Smooth muscle cell (in vitro differentiated cells): Measurements from ENCODE around the gene ABR. TPM values are rescaled to one million over a fixed set of nuclear protein-coding genes. Genes with fewer than 3 reads are reported as not detected.
A peak's percentile ranks its signal among the peaks of the same experiment; 100 is the strongest.

ENCODE experiments used
- DNase-seq: peaks from one replicate; lab custom pipeline; 2025; ENCODE audit not compliant: unreplicated experiment; lab: John Stamatoyannopoulos, UW
- H2AFZ ChIP-seq: fragments of 200-600 bp; sonication (generic); 2 replicates; pipeline ENCODE4 v1.6.0; 2016; ENCODE audit warnings: antibody characterized with exemption, low read depth, mild to moderate bottlenecking
- H3F3A ChIP-seq: fragments of 200-600 bp; sonication (generic); 2 replicates; pipeline ENCODE4 v1.6.0; 2017; ENCODE audit warnings: antibody characterized with exemption, low read depth
- H3K27ac ChIP-seq: fragments of 200-600 bp; sonication (generic); 2 replicates; pipeline ENCODE4 v1.5.1; 2016; ENCODE audit warnings: low read depth, mild to moderate bottlenecking
- H3K27me3 ChIP-seq: fragments of 200-600 bp; sonication (generic); 2 replicates; pipeline ENCODE4 v1.6.1; 2016; ENCODE audit warnings: low read depth, mild to moderate bottlenecking
- H3K36me3 ChIP-seq: fragments of 200-600 bp; sonication (generic); 2 replicates; pipeline ENCODE4 v1.5.1; 2016; ENCODE audit warnings: low read depth
- H3K4me1 ChIP-seq: fragments of 200-600 bp; sonication (generic); 2 replicates; pipeline ENCODE4 v1.5.1; 2016; ENCODE audit warnings: low read depth
- H3K4me2 ChIP-seq: fragments of 200-600 bp; sonication (generic); 2 replicates; pipeline ENCODE4 v1.6.0; 2016; ENCODE audit warnings: mild to moderate bottlenecking
- H3K4me3 ChIP-seq: fragments of 200-600 bp; sonication (generic); 2 replicates; pipeline ENCODE4 v1.5.1; 2016; ENCODE audit warnings: mild to moderate bottlenecking
- H3K79me2 ChIP-seq: fragments of 200-600 bp; sonication (generic); 2 replicates; pipeline ENCODE4 v1.6.0; 2016; ENCODE audit warnings: low read depth, mild to moderate bottlenecking
- H3K9ac ChIP-seq: fragments of 200-600 bp; sonication (generic); 2 replicates; pipeline ENCODE4 v1.6.0; 2016; ENCODE audit warnings: low read depth
- H3K9me3 ChIP-seq: fragments of 200-600 bp; sonication (generic); replicated peaks from 2 replicates; pipeline ENCODE4 v1.5.1; 2016; ENCODE audit warnings: low read depth
- H4K20me1 ChIP-seq: fragments of 200-600 bp; sonication (generic); 2 replicates; pipeline ENCODE4 v1.6.0; 2016; ENCODE audit warnings: low read depth
- WGBS: methylation state at CpG from one replicate; pipeline ENCODE4 v1.1.7; 2016; ENCODE audit warnings: low lambda C conversion rate; 5-methylcytosine and 5-hydroxymethylcytosine counted together
- polyA plus RNA-seq: library from polyadenylated mRNA; unstranded; fragments of >200 nt; fragmentation: Nextera tagmentation; extraction: Ambion mirVana; gene quantifications from 2 replicates; pipeline ENCODE4 v1.2.1, GENCODE V29; 2016
- total RNA-seq: library from RNA; depleted of rRNA; stranded (reverse); fragments of >200 nt; gene quantifications from 2 replicates; pipeline ENCODE4 v1.2.3, GENCODE V29; 2014
- TF ChIP-seq, protein P1 (sequence below): fragments of 200-600 bp; sonication (generic); IDR thresholded peaks from 2 replicates; pipeline ENCODE4 v1.5.1; 2017; ENCODE audit warnings: borderline replicate concordance, mild to moderate bottlenecking, antibody characterized with exemption; ENCODE audit not compliant: insufficient read depth, poor library complexity, severe bottlenecking

Gene ABR
- total and polyA plus RNA-seq, 2 experiments from 2014 or later, result 16.1 to 29.1 TPM

DNA sequence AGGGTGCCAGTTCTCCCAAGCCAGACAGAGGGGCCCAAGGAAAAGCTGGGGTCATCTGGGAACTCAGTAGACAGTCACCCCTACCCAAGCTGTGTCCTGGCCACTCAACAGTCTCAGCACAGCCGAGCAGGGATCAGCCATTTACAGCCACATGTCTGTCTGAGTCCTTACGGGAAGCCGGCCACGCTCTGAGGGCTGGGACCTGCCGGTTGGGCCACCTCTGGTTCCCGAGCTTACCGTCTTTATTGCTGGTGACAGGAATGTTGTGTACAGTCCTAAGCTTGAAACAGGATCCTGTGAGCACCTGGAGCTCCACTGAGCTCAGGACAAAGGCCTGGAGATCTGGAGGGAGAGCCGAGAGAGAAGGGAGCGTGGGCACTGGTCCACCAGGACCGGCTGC lies 123.0 kb downstream of the ABR start:
- no peak for DNase-seq

DNA sequence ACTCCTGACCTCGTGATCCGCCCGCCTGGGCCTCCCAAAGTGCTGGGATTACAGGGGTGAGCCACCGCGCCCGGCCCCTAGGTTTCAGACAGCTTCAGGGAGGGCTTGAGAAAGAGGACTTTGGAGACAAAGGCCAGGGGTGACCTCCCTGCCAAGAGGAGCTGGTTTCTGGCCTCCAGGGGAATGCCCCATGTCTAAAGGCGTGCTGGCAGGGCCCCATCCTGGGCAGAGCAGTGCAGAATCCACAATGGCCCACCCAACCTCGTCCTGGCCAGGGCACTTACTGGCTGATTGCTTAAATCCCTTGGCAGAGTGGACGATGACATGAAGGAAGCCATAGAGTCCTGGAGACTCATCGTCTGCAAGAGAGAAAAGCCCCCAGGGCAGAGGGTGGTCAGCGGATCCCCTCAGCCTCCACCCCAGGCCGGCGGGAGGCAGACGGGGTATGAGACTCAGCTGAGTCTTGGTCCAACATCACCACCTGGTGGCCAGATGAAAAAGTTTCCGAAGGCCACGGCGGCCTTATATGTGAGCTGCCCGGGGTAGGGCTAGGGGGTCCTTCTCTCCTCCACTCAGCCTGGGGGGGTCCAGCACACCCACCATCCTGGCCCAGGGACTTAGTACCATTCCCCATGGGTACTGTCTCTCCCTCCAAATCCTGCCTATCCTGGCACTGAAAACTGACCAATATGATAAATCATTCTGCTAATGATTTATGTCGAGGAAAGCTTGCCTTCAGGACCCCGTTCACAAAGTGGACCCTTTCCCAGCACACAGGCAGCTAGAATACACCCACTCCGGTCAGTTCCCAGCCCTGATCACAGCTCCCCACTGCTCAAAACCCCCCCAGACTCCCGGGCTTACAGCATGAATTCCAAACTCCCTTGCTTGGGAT lies 123.8 kb downstream of the ABR start:
- no peak overlapping the region for H3K4me3 ChIP-seq
- H3K27me3 ChIP-seq, result no peaks in the 10 kb centered on the region
- H3K4me1 ChIP-seq, result no peaks in the 10 kb centered on the region
- TF ChIP-seq, protein P1, sequence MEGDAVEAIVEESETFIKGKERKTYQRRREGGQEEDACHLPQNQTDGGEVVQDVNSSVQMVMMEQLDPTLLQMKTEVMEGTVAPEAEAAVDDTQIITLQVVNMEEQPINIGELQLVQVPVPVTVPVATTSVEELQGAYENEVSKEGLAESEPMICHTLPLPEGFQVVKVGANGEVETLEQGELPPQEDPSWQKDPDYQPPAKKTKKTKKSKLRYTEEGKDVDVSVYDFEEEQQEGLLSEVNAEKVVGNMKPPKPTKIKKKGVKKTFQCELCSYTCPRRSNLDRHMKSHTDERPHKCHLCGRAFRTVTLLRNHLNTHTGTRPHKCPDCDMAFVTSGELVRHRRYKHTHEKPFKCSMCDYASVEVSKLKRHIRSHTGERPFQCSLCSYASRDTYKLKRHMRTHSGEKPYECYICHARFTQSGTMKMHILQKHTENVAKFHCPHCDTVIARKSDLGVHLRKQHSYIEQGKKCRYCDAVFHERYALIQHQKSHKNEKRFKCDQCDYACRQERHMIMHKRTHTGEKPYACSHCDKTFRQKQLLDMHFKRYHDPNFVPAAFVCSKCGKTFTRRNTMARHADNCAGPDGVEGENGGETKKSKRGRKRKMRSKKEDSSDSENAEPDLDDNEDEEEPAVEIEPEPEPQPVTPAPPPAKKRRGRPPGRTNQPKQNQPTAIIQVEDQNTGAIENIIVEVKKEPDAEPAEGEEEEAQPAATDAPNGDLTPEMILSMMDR, result peak; percentile 59
- peaks cover 24% of the 10 kb centered on the region for H4K20me1 ChIP-seq
- H3K9me3 ChIP-seq, result no peaks in the 10 kb centered on the region
- H2AFZ ChIP-seq, result no peak overlapping the region
- H3K36me3 ChIP-seq, result no peaks in the 10 kb centered on the region
- no peaks in the 10 kb centered on the region for H3K79me2 ChIP-seq
- 59% methylated on average over 22 of the region's 22 CpGs for WGBS
- no peak overlapping the region for H3K4me2 ChIP-seq
- H3F3A ChIP-seq, result no peaks in the 10 kb centered on the region
- H3K9ac ChIP-seq, result no peak overlapping the region
- DNase-seq, result peak; percentile 6
- no peak overlapping the region for H3K27ac ChIP-seq

More for the DNA sequence above, 123.0 kb downstream of the ABR start:
- Histone ChIP-seq H3K79me2 (no peaks in the 10 kb centered on the region), H3K9me3 (no peaks in the 10 kb centered on the region), H2AFZ (no peak overlapping the region), H3K4me3 (no peak overlapping the region), H4K20me1 (peaks cover 27% of the 10 kb centered on the region), H3K27me3 (no peaks in the 10 kb centered on the region), H3K4me2 (no peak overlapping the region), H3K9ac (no peak overlapping the region), H3K36me3 (no peaks in the 10 kb centered on the region), H3F3A (no peaks in the 10 kb centered on the region), H3K4me1 (no peaks in the 10 kb centered on the region), H3K27ac (no peak overlapping the region)
- 87% methylated on average over 10 of the region's 10 CpGs for WGBS
- TF ChIP-seq, protein P1, result no peak

DNA sequence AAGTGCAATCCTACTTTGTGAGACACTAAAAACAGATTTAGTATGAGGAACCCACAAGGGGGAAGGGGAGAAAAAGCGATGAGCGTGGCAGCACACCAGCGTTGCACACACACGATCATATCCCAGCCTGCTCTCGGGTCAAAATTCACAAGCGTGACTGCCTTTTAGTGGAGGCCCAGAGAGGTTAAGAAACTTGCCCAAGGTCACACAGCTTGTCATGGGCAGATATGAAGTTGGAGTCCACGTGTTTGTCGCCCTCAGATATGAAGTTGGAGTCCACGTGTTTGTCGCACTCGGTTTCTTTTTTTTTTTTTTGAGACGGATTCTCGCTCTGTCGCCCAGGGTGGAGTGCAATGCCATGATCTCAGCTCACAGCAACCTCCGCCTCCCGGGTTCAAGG lies 124.5 kb downstream of the ABR start:
- no peak for DNase-seq
- Histone ChIP-seq H3K9me3 (no peaks in the 10 kb centered on the region), H3K27me3 (no peaks in the 10 kb centered on the region), H3K9ac (no peak overlapping the region), H4K20me1 (peaks cover 18% of the 10 kb centered on the region), H3K4me1 (no peaks in the 10 kb centered on the region), H3K36me3 (no peaks in the 10 kb centered on the region), H3K4me2 (no peak overlapping the region), H2AFZ (no peak overlapping the region), H3K79me2 (no peaks in the 10 kb centered on the region), H3F3A (no peaks in the 10 kb centered on the region), H3K4me3 (no peak overlapping the region), H3K27ac (no peak overlapping the region)
- WGBS, result 91% methylated on average over 16 of the region's 16 CpGs
- TF ChIP-seq, protein P1, result no peak
